GM18873 (cell line): ENCODE results near the gene DIDO1.

Experiments
- ATAC-seq: cut with Tn5 transposase; IDR thresholded peaks from one replicate; pipeline ENCODE4 v1.9.1; 2021; ENCODE audit warnings: mild to moderate bottlenecking, moderate library complexity, moderate number of reproducible peaks; ENCODE audit not compliant: unreplicated experiment, low FRiP score

The DIDO1 gene

GRCh38 chr20:62951896-62952372, 25.6 kb upstream of the DIDO1 start:
- ATAC-seq = no peak

- no peak for ATAC-seq
These were observed 25.0 kb upstream of the DIDO1 start for GRCh38 chr20:62951143-62951895.

DNA sequence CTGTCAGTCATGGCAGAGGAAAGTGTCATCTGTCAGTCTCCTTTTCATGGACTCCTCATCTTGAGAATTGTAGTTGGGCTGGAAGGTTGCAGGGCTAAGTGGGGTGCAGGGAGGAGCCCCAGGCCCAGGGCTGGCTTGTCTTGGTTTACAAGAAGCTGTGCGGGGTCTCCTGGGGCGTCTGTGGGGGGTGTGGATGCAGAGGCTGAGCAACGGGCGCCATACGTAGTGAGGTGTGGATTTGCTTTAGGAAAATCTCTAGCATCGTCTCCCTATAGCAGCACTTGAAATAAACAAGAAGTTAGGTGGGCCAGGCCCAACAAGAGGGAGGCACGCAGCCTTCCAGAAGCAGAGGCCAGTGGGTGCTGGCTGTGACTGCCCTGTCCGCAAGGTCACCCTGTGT, 24.4 kb upstream of the DIDO1 start:
- ATAC-seq = no peak

DNA sequence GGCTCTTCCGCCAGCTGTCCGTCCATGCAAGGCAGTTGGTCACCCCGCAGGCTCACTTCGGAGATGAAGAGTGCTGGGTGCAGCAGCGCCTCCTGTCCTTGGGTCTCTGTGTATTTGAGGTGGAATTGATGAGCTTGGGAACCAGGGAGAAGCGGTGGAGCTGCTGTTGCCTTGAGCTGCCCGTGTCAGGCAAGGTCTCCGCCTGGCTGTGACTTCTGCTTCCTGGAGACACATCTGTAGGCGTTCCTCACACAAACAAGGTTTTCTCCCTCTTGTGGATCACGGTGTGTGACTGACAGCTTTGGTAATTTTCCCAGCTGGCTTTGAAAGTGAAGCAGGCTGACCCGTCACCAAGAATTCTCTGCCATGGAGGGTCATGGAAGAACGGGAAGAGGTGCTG, 23.7 kb upstream of the DIDO1 start:
- no peak for ATAC-seq

GRCh38 chr20:62949153-62949821, 23.0 kb upstream of the DIDO1 start:
- ATAC-seq = no peak

- ATAC-seq = no peak
These were observed 21.4 kb upstream of the DIDO1 start for GRCh38 chr20:62947532-62948300.

DNA sequence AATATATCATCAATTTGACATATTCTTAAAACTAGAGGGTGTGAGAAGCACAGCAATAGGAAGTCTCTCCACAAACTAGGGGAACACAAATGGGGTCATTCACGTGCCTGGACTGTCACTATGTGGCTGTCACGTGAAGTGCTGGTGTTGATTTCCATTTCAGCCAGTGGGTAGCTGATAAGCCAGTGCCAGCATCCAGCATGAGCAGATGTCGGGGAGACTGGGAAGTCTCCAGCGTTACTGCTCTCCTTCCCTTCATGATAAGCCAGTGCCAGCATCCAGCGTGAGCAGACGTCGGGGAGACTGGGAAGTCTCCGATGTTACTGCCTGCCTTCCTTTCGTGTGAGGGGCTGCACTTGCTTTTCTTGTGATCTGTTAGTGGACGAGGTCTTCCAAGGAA, 20.6 kb upstream of the DIDO1 start:
- ATAC-seq = no peak

GRCh38 chr20:62945771-62946339, 19.6 kb upstream of the DIDO1 start:
- ATAC-seq = no peak

- no peak for ATAC-seq
These were observed 18.4 kb upstream of the DIDO1 start for GRCh38 chr20:62944746-62945145.

DNA sequence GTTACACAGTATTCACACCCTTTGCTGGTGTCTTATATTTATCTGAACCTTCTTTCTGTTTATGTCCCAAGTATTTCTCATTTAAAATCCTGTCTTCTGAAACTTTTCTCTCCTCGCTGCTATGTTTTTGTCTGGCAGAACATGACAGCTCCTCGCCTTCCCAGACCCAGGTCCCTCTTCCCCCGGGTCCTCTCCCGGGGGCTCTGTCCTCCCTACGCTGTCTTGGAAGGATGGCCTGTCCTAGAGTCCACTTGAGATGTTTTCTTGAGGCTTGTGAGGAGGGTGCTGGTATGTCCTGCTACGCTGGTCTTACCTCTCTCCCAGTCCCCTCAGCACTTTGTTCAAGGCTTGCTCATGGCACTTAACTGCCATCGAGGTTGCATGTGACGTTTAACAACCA, 17.9 kb upstream of the DIDO1 start:
- ATAC-seq = no peak

DNA sequence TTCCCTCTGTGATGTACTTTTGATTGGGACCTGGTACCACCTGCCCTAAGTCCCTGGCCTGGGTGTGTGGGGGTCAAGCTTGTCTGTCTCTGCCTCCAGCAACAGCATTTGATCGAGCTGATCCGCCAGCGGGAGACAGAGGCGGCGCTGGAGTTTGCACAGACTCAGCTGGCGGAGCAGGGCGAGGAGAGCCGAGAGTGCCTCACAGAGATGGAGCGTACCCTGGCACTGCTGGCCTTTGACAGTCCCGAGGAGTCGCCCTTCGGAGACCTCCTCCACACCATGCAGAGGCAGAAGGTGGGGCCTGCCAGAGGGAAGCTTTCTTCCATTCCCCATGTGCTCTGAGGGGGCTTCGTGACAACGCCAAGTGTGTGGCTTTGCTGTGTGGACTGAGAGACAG, 17.1 kb upstream of the DIDO1 start:
- ATAC-seq = no peak

- ATAC-seq = no peak
These were observed 16.2 kb upstream of the DIDO1 start for GRCh38 chr20:62942456-62942855.

GRCh38 chr20:62941792-62942191, 15.5 kb upstream of the DIDO1 start:
- ATAC-seq = no peak

DNA sequence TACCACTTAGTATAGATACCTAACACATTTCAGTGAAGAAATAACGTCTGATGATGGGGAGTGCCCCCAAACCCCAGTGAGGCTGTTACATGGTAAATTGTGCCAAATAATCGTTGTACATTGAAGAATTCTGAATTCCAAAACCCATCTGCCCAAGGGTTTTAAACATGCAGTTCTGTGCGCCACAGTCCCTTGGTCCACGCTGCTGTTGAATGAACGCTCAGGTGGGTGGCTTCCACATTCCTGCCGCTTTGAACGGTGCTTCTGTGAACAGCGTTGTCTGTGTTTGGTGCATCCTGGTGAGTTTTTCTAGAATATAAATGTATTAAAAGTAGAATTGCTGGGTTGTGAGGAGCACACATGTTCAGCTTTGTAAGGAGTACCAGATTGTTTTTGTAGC, 14.6 kb upstream of the DIDO1 start:
- no peak for ATAC-seq

GRCh38 chr20:62938105-62938888, 12.0 kb upstream of the DIDO1 start, which contains the start of gene GID8:
Gene GID8 (plus strand): TSS chr20:62938147. CDS start chr20:62941503, 3,356 bp downstream.
- ATAC-seq = peak; percentile 26

DNA sequence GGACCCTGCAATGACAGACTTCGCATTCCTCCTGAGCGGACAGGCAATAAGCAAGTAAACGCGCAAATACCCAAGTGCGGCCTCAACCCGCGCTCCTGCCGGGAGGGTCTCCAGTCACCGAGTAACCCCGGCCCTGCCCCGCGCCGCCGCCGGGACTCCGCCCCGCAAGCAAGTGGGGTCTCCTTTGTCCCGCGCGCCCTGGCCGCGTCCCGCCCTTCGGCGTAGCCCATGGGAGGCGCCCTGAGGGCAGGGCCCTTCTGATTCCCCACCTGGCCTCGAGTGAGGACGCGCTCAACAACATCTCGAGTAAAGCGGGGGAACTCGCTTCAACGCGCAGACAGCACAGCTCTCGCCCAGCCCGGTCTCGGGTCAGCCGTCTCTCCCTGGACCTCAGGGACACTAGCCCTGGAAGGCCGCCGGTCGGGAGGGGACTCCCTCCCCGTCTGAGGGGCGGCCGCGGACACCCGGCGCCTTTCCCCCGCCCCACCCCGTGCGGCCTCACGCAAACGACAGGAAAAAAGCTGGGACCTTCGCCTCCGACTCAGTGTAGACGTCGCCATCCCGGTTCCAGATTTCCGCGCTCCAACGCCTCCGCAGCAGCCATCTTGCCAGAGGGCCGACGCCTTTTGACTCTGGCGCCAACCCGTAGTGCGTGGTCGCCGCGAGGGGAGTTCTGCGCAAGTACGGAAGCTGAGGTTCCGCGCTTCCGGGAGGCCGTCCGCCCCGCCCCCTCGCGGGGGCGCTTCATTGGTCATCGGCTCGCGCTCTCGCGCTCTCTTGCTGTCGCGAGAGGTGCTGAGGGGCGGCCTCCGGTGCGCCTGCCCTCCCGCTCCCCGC, 11.2 kb upstream of the DIDO1 start:
- ATAC-seq = peak; percentile 71

DNA sequence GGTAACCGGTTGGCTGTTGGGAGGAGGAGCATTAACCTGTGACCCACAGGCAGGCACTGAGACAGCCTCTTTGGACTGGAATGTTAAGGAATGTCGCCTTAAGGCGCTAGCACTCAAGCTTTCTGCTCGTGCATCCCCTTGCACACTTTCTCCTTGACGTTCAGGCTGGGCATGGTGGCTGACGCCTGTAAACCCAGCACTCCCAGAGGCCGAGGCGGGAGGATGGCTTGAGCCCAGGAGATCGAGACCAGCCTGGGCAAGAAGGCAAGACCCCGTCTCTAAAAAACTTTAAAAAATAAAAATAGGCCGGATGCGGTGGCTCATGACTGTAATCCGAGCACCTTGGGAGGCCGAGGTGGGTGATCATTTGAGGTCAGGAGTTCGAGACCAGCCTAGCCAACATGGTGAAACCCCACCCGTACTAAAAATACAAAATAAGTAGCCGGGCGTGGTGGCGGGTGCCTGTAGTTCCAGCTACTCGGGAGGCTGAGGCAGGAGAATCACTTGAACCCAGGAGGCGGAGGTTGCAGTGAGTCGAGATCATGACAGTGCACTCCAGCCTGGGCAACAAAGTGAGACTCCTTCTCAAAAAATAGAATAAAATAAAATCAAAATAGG, 9.8 kb upstream of the DIDO1 start:
- ATAC-seq = no peak

- ATAC-seq = no peak
These were observed 9.1 kb upstream of the DIDO1 start for GRCh38 chr20:62935204-62935967.
